RPMI7951 (cell line): ENCODE measurements around the gene CACNA1B. TPM values are rescaled to one million over a fixed set of nuclear protein-coding genes. Genes with fewer than 3 reads are reported as not detected.

Experiments
- DNase-seq: peaks from one replicate; pipeline ENCODE4 v3.0.0-alpha.2; 2012; ENCODE audit warnings: low read depth
- total RNA-seq: library from RNA; depleted of rRNA; stranded (reverse); fragments of >200 nt; shearing (Covaris generic); gene quantifications from 2 replicates; pipeline ENCODE4 v1.2.3, GENCODE V29; 2014

The CACNA1B gene
- total RNA-seq, 1 experiment from 2014 or later = not detected

- DNase-seq = no peak
Observed at GRCh38 chr9:138040446-138041430, 163.2 kb downstream of the CACNA1B start.

GRCh38 chr9:138042146-138042545, 164.6 kb downstream of the CACNA1B start:
- DNase-seq = no peak

GRCh38 chr9:138042640-138043039, 165.1 kb downstream of the CACNA1B start:
- DNase-seq = no peak

- DNase-seq = no peak
Observed at GRCh38 chr9:138043061-138043410, 165.5 kb downstream of the CACNA1B start.

GRCh38 chr9:138043411-138044345, 166.1 kb downstream of the CACNA1B start:
- DNase-seq = no peak

- DNase-seq = no peak
Observed at GRCh38 chr9:138044485-138045383, 167.2 kb downstream of the CACNA1B start.

- DNase-seq = no peak
Observed at GRCh38 chr9:138045541-138046490, 168.2 kb downstream of the CACNA1B start.

- DNase-seq = no peak
Observed at GRCh38 chr9:138046641-138047301, 169.2 kb downstream of the CACNA1B start.

- no peak for DNase-seq
Observed at GRCh38 chr9:138047469-138048040, 170.0 kb downstream of the CACNA1B start.

- DNase-seq = no peak
Observed at GRCh38 chr9:138048184-138048583, 170.6 kb downstream of the CACNA1B start.

GRCh38 chr9:138049085-138049778, 171.7 kb downstream of the CACNA1B start:
- no peak for DNase-seq

GRCh38 chr9:138049779-138050471, 172.3 kb downstream of the CACNA1B start:
- DNase-seq = no peak

- no peak for DNase-seq
Observed at GRCh38 chr9:138050472-138051330, 173.1 kb downstream of the CACNA1B start.

- DNase-seq = no peak
Observed at GRCh38 chr9:138051586-138052321, 174.2 kb downstream of the CACNA1B start.

- no peak for DNase-seq
Observed at GRCh38 chr9:138052322-138052615, 174.7 kb downstream of the CACNA1B start.

GRCh38 chr9:138052635-138053320, 175.2 kb downstream of the CACNA1B start:
- DNase-seq = no peak
